C4-2B (cell line): Measurements from ENCODE around the gene TCERG1L.

Source experiments
- H3K27ac ChIP-seq: fragments of 450-650 bp; 2 replicates; pipeline ENCODE4 v1.5.1; 2017
- CTCF ChIP-seq: fragments of 450-650 bp; conservative IDR thresholded peaks from 2 replicates; pipeline ENCODE4 v1.5.1; 2017; ENCODE audit warnings: mild to moderate bottlenecking
- ZFX ChIP-seq: fragments of 450-650 bp; IDR thresholded peaks from 2 replicates; pipeline ENCODE4 v1.6.1; 2017

TCERG1L gene

DNA sequence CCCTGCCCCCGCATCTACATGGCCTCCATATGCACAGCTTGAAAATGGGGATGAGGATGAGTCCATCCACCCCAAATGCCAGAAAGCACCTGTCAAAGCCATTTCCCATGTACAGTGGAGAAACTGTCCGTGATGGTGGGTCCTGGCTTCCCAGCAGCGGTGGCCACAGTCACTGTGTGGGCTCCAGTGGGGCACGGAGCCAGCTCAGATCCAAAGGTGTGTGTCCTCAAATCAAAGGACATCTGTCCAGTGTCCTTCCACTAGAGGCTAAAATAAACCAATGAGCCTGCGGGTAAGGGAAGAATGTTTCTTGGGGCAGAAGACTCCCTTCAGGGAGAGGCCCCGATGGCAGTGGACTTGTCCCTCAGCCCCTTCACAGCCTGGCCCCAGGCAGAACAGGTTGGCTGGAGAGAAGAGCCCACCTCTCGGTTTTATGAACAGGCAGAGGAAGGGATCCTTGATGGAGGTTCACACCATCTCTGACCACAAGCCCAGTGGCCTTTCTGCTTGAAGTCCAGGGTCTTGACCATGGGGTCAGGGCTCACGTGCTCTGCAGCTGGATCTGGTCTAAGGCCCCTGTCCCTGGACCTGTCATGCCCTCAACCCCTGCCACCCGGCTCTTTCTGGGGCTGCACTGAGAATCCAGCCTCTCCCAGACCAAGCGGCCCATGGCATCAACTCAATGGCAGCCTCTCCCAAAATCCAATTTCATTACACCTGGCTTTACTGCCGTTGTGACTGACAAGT, 106.9 kb downstream of the TCERG1L start:
- no peak overlapping the region for H3K27ac ChIP-seq
- TF ChIP-seq CTCF (no peak), ZFX (no peak)

DNA sequence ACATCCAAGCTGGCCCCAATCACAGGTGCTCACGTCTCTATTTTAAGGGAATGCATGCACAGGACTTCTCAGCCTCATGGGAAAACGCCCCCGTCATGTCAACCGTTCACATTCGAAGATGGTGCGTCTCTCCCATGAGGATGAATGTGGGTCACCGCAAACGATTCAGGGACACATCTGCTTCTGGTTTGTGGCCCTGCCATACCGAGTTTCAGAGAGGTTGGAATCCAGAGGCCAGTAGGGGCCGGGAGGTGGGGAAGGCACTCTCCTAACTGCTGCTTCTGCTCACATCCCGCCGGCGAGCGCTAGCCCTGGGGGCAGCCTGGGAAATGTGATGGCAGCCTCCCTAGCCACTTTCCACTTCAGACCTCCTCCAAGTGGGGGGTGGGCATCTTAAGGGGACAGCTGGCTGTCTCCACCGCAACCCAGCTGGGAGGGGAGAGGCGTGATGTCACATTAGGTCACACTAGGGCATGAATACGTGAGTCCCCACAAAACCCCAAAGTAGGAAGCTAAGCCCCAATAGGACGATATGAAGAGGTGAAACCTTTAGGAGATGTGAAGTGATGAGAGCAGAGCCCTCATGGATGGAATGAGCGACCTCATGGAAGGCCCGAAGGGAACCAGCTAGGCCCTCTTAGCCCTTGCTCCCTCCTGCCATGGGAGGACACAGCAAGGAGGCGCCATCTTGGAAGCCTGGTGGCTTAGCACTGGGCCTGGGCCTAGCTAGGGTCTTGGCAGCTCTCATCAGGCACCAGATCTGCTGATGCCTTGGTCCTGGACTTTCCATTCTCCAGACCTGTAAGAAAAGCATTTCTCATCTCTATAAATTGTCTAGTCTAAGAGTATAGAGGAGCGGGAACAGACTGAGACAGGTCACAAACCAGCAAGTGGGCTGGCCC, 107.8 kb downstream of the TCERG1L start:
- no peak for TF ChIP-seq CTCF
- no peak for TF ChIP-seq ZFX

GRCh38 chr10:131202990-131203389, 108.5 kb downstream of the TCERG1L start:
- TF ChIP-seq CTCF, result no peak
- no peak for TF ChIP-seq ZFX
- H3K27ac ChIP-seq, result no peak overlapping the region

More for the DNA sequence above, 107.8 kb downstream of the TCERG1L start:
- H3K27ac ChIP-seq, result no peak overlapping the region

- no peak overlapping the region for H3K27ac ChIP-seq
- no peak for TF ChIP-seq ZFX
- TF ChIP-seq CTCF, result no peak
Measured at GRCh38 chr10:131201741-131202515, 109.6 kb downstream of the TCERG1L start.

GRCh38 chr10:131200856-131201470, 110.6 kb downstream of the TCERG1L start:
- no peak for TF ChIP-seq ZFX
- no peak for TF ChIP-seq CTCF
- H3K27ac ChIP-seq, result no peak overlapping the region

GRCh38 chr10:131199646-131200045, 111.9 kb downstream of the TCERG1L start:
- H3K27ac ChIP-seq, result no peak overlapping the region
- no peak for TF ChIP-seq ZFX
- no peak for TF ChIP-seq CTCF
